Activated CD8-positive, alpha-beta memory T cell treated with anti-CD3 and anti-CD28 coated beads, Interleukin-2, amount 10 ng/mL, durations not matched to agents 7 days and 5 days (primary cell): ENCODE data around the gene TOR1AIP1. TPM values are rescaled to one million over a fixed set of nuclear protein-coding genes. Genes with fewer than 3 reads are reported as not detected.
"Not testable (repeated sequence)": the region's sequence is repeated elsewhere in the genome, so short reads cannot be mapped to it uniquely, and the experiment has no call there.

Experiments
- ATAC-seq: fragments of 150-1000 bp; cut with Tn5 transposase; one replicate; pipeline ENCODE4 v1.10.0; 2021; ENCODE audit warnings: moderate library complexity
- CTCF ChIA-PET: fragments of 350-600 bp; sonication (Branson Sonifier 250); formaldehyde crosslinking; loops from one replicate; lab custom pipeline; 2021; ENCODE audit warnings: antibody characterized with exemption; lab: Charles Lee
- DNase-seq: peaks from one replicate; pipeline ENCODE4 v3.0.0-alpha.2; 2020
- H3K27ac Mint-ChIP-seq: one replicate; pipeline ENCODE4 v1.8.0; 2021; ENCODE audit warnings: mild to moderate bottlenecking, mixed read lengths
- H3K27me3 Mint-ChIP-seq: one replicate; pipeline ENCODE4 v1.8.0; 2021; ENCODE audit warnings: mixed read lengths
- H3K36me3 Mint-ChIP-seq: one replicate; pipeline ENCODE4 v1.8.0; 2021; ENCODE audit warnings: mild to moderate bottlenecking, mixed read lengths
- H3K4me1 Mint-ChIP-seq: one replicate; pipeline ENCODE4 v1.8.0; 2021; ENCODE audit warnings: mixed read lengths
- H3K4me3 Mint-ChIP-seq: one replicate; pipeline ENCODE4 v1.8.0; 2021; ENCODE audit warnings: mild to moderate bottlenecking, moderate library complexity, mixed read lengths
- H3K9me3 Mint-ChIP-seq: one replicate; pipeline ENCODE4 v1.8.0; 2022; ENCODE audit warnings: low read depth, mixed read lengths
- total RNA-seq, 2 experiments: library from RNA; stranded (reverse); gene quantifications; one replicate each; pipeline ENCODE4 v1.2.3, GENCODE V29; 2021

TOR1AIP1 gene
- 10 to 100 TPM; 67.3 to 80.0 TPM for total RNA-seq

- peaks cover 23% of the 10 kb centered on the region for H3K36me3 Mint-ChIP-seq
- H3K4me3 Mint-ChIP-seq, result peak within 1 kb of the TSS; percentile 95
- CTCF ChIA-PET, result interaction anchor here (1.0 to 1.5 kb wide), 2 partner anchors 72 to 296 kb away, joined by 3 to 6 read pairs; partner anchors contain the start of gene CEP350
- H3K9me3 Mint-ChIP-seq, result no peaks in the 10 kb centered on the region
- peak within 1 kb of the TSS; percentile 99 for H3K27ac Mint-ChIP-seq
- peak; percentile 81 for ATAC-seq
- no peaks in the 10 kb centered on the region for H3K27me3 Mint-ChIP-seq
- DNase-seq, result peak; percentile 99
- peaks cover 55% of the 10 kb centered on the region for H3K4me1 Mint-ChIP-seq
Observed at GRCh38 chr1:179882253-179883039, at the start of gene TOR1AIP1. Gene TOR1AIP1 (plus strand): TSS chr1:179882285. CDS start chr1:179882503, 218 bp downstream.

- ATAC-seq, CTCF ChIA-PET, H3K27ac Mint-ChIP-seq, H3K9me3 Mint-ChIP-seq, DNase-seq, H3K4me3 Mint-ChIP-seq, H3K4me1 Mint-ChIP-seq, H3K27me3 Mint-ChIP-seq, H3K36me3 Mint-ChIP-seq: not testable (repeated sequence)
Observed at GRCh38 chr1:179836686-179837445, 45.2 kb upstream of the TOR1AIP1 start.

DNA sequence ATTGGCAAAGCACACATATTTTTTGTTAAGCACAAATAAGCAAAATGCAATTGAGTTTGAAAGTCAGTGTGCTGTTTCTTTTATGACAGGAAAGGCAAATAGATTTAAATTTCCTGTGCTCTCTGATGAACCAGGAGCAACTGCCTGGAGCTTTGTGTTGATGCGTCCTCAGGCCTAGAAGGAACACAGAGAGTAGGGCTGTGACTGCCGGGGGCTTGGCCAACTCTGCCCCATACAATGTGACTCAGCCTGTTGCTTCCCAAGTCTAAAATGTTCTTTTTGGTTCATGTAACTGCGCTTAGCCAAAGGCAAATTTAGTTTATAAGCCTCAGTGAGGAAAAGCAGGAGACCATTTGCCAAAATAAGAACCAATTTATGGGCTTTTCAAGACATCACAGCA is 42.0 kb upstream of the TOR1AIP1 start:
- no peak overlapping the region for H3K4me3 Mint-ChIP-seq

DNA sequence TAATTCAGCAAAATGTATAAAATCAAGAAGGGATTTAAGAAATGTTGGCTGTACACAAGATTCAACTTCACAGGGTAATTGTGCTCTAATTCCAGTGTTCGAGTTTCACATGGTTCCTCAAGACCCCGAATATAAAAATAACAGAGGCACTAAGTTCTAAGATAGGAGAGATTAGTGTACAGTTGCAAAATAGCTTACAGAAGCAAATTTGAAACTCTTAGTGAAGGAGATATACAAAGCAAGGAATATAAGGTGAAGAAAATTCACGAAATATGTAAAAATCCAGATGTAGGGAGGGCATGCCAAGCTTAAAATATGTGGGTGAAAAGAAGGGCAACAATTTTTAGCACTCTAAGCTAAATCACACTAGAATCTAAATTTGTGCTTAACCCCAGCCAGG is 33.9 kb upstream of the TOR1AIP1 start:
- peaks cover 36% of the 10 kb centered on the region for H3K36me3 Mint-ChIP-seq
- CTCF ChIA-PET, result no interaction called here
- H3K4me3 Mint-ChIP-seq, result no peak overlapping the region
- H3K9me3 Mint-ChIP-seq, result no peaks in the 10 kb centered on the region
- ATAC-seq (no peak), DNase-seq (no peak)
- H3K4me1 Mint-ChIP-seq, result peaks cover 2% of the 10 kb centered on the region
- H3K27ac Mint-ChIP-seq, result no peak overlapping the region
- H3K27me3 Mint-ChIP-seq, result no peaks in the 10 kb centered on the region

More for the DNA sequence above, 42.0 kb upstream of the TOR1AIP1 start:
- no peaks in the 10 kb centered on the region for H3K4me1 Mint-ChIP-seq
- no peak for ATAC-seq
- H3K9me3 Mint-ChIP-seq, result no peaks in the 10 kb centered on the region
- peaks cover 12% of the 10 kb centered on the region for H3K36me3 Mint-ChIP-seq
- no peak overlapping the region for H3K27ac Mint-ChIP-seq
- CTCF ChIA-PET, result interaction anchor here (0.9 kb wide), 1 partner anchor 25 kb away, joined by 3 read pairs; no protein-coding TSS in a partner anchor
- no peaks in the 10 kb centered on the region for H3K27me3 Mint-ChIP-seq
- no peak for DNase-seq

GRCh38 chr1:179853102-179853501 is 29.0 kb upstream of the TOR1AIP1 start:
- Mint-ChIP-seq H3K27ac (no peak overlapping the region), H3K27me3 (no peaks in the 10 kb centered on the region), H3K4me3 (no peak overlapping the region), H3K4me1 (peaks cover 4% of the 10 kb centered on the region), H3K9me3 (no peaks in the 10 kb centered on the region), H3K36me3 (peaks cover 28% of the 10 kb centered on the region)
- CTCF ChIA-PET, result interaction anchor here (0.8 to 2.0 kb wide), 6 partner anchors 15 to 304 kb away, joined by 3 to 7 read pairs (median 3); partner anchors contain the start of gene CEP350
- no peak for DNase-seq
- ATAC-seq, result no peak

- CTCF ChIA-PET, H3K4me1 Mint-ChIP-seq, H3K9me3 Mint-ChIP-seq, DNase-seq, H3K4me3 Mint-ChIP-seq, ATAC-seq, H3K27me3 Mint-ChIP-seq, H3K27ac Mint-ChIP-seq: not testable (repeated sequence)
- peaks cover 21% of the 10 kb centered on the region for H3K36me3 Mint-ChIP-seq
Observed at GRCh38 chr1:179855831-179856230, 26.3 kb upstream of the TOR1AIP1 start.

- peaks cover 19% of the 10 kb centered on the region for H3K36me3 Mint-ChIP-seq
- CTCF ChIA-PET, result no interaction called here
Observed at GRCh38 chr1:179856296-179856695, 25.8 kb upstream of the TOR1AIP1 start.

GRCh38 chr1:179857009-179857408 is 25.1 kb upstream of the TOR1AIP1 start:
- Mint-ChIP-seq H3K27ac (no peak overlapping the region), H3K9me3 (no peaks in the 10 kb centered on the region), H3K4me1 (peaks cover 4% of the 10 kb centered on the region), H3K27me3 (no peaks in the 10 kb centered on the region), H3K36me3 (peaks cover 17% of the 10 kb centered on the region), H3K4me3 (no peak overlapping the region)
- no peak for DNase-seq
- no peak for ATAC-seq
- CTCF ChIA-PET, result no interaction called here

More at GRCh38 chr1:179856296-179856695, 25.8 kb upstream of the TOR1AIP1 start:
- no peak for DNase-seq
- Mint-ChIP-seq H3K27ac (no peak overlapping the region), H3K9me3 (no peaks in the 10 kb centered on the region), H3K4me1 (peaks cover 4% of the 10 kb centered on the region), H3K4me3 (no peak overlapping the region), H3K27me3 (no peaks in the 10 kb centered on the region)
- ATAC-seq, result no peak

GRCh38 chr1:179860652-179861051 is 21.4 kb upstream of the TOR1AIP1 start:
- Mint-ChIP-seq H3K4me3 (no peak overlapping the region), H3K27me3 (no peaks in the 10 kb centered on the region), H3K36me3 (peaks cover 28% of the 10 kb centered on the region), H3K27ac (no peak overlapping the region), H3K4me1 (peaks cover 2% of the 10 kb centered on the region), H3K9me3 (no peaks in the 10 kb centered on the region)
- ATAC-seq (no peak), DNase-seq (no peak)
- CTCF ChIA-PET, result no interaction called here

DNA sequence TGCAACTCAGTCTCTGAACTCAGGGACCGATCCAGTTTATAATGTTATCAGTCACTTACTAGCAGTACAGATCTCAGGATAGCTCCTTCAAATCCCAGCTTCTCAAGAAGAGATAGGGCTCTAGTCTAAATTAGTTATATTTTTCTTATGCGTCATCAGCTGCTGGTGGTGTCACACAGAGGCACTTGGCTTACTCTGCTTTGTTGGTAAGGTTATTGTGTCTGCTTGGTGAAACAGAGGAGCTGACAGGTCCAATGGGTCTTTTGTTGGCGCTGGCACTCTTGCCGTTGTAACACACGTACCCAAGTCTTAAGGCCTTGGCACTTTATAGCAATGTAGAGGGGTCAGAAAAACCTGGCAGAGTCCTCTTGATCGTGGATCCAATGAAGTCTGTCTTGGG is 16.7 kb upstream of the TOR1AIP1 start:
- no peaks in the 10 kb centered on the region for H3K9me3 Mint-ChIP-seq
- DNase-seq (no peak), ATAC-seq (no peak)
- CTCF ChIA-PET, result interaction anchor here (2.7 to 6.1 kb wide), 2 partner anchors 304 to 313 kb away, joined by 10 to 63 read pairs; no protein-coding TSS in a partner anchor
- no peak overlapping the region for H3K4me3 Mint-ChIP-seq
- no peaks in the 10 kb centered on the region for H3K27me3 Mint-ChIP-seq
- no peaks in the 10 kb centered on the region for H3K4me1 Mint-ChIP-seq
- peaks cover 28% of the 10 kb centered on the region for H3K36me3 Mint-ChIP-seq
- no peak overlapping the region for H3K27ac Mint-ChIP-seq

- ATAC-seq (no peak), DNase-seq (no peak)
- no peaks in the 10 kb centered on the region for H3K27me3 Mint-ChIP-seq
- no peak overlapping the region for H3K4me3 Mint-ChIP-seq
- no peak overlapping the region for H3K27ac Mint-ChIP-seq
- CTCF ChIA-PET, result interaction anchor here (0.6 to 6.1 kb wide), 5 partner anchors 10 to 312 kb away, joined by 3 to 63 read pairs (median 10); partner anchors contain the start of gene TOR1AIP2
- H3K4me1 Mint-ChIP-seq, result no peaks in the 10 kb centered on the region
- no peaks in the 10 kb centered on the region for H3K9me3 Mint-ChIP-seq
- H3K36me3 Mint-ChIP-seq, result peaks cover 26% of the 10 kb centered on the region
Observed at GRCh38 chr1:179866616-179867015, 15.5 kb upstream of the TOR1AIP1 start.

GRCh38 chr1:179867493-179868330 is 14.4 kb upstream of the TOR1AIP1 start:
- DNase-seq (peak; percentile 61), ATAC-seq (peak; percentile 86)
- Mint-ChIP-seq H3K4me1 (peaks cover 8% of the 10 kb centered on the region), H3K27ac (no peak overlapping the region), H3K27me3 (no peaks in the 10 kb centered on the region), H3K4me3 (no peak overlapping the region), H3K9me3 (no peaks in the 10 kb centered on the region), H3K36me3 (peaks cover 29% of the 10 kb centered on the region)
- CTCF ChIA-PET, result interaction anchor here (0.6 to 6.1 kb wide), 16 partner anchors 9 to 311 kb away, joined by 3 to 63 read pairs (median 5); partner anchors contain the start of gene TOR1AIP2
